ENCODE results near the gene NAB1. TPM values are rescaled to one million over a fixed set of nuclear protein-coding genes. Genes with fewer than 3 reads are reported as not detected.
"Not testable (repeated sequence)": the region's sequence is repeated elsewhere in the genome, so short reads cannot be mapped to it uniquely, and the experiment has no call there.

Gene NAB1
- 17.3 and 20.3 TPM in 2 replicates for total RNA-seq (2012; rRNA removed)

DNA sequence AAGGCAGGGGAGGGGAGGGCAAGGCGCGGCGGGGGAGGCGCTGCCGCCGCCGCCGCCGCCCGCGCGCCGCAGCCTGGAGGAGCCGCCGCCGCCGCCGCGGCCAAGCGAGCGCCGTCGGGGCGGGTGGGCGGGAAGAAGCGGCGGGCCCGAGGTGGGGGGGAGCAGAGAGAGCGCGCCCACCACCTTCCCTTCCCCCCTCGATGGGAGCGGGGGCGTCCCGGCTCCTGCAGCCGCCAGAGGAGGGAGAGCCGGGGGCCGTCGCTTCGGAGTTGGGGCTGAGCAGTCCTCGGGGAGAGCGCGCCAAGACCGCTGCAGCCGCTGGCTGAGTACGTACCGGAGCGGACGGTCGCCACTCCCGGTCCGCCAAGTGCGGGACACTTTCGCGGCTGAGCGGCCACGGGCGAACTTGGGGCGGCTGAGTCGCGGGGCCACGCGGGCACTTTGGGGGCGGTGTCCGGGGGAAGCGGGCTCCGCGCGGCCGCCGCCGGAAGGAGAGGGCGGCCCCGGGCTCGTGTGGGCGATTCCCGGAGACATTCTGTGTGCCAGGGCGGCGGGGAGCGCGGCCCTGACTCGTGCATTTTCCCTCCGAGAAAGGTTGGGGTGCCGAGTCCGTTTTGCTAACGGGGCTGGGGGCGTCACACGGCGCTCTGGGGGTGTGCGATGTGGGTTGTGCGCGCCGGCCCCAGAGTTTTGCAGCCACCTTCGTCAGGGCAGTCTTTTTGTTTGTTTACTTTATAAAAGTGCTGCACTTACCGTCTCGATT, at the start of gene NAB1:
Gene NAB1 (plus strand): TSS at position 49 of the 763 bp plus-strand sequence. CDS start 10,094 bp downstream, outside the sequence.
- Histone ChIP-seq H3K27me3 (ENCODE audit: control insufficient read depth, insufficient read depth, low read length) (no peaks in the 10 kb centered on the region), H3K9me3 (replicated peaks; ENCODE audit: low read length) (no peaks in the 10 kb centered on the region), H3K4me2 (ENCODE audit: low read length) (peak within 1 kb of the TSS; percentile 86), H3K36me3 (ENCODE audit: insufficient read depth, low read length) (no peaks in the 10 kb centered on the region), H3K4me3 (ENCODE audit: low read length) (peak within 1 kb of the TSS; percentile 74), H3K9ac (ENCODE audit: low read depth, low read length) (peak within 1 kb of the TSS; percentile 81), H3K4me1 (ENCODE audit: control insufficient read depth, insufficient read depth, low read length) (peaks cover 22% of the 10 kb centered on the region)

GRCh38 chr2:190599546-190600220, 49.2 kb upstream of the NAB1 start:
- Histone ChIP-seq H3K4me3 (ENCODE audit: low read length) (no peak overlapping the region), H3K36me3 (ENCODE audit: insufficient read depth, low read length) (no peaks in the 10 kb centered on the region), H3K4me1 (ENCODE audit: control insufficient read depth, insufficient read depth, low read length) (peaks cover 4% of the 10 kb centered on the region), H3K27me3 (ENCODE audit: control insufficient read depth, insufficient read depth, low read length) (no peaks in the 10 kb centered on the region), H3K4me2 (ENCODE audit: low read length) (no peak overlapping the region), H3K9me3 (replicated peaks; ENCODE audit: low read length) (no peaks in the 10 kb centered on the region), H3K9ac (ENCODE audit: low read depth, low read length) (no peak overlapping the region)

DNA sequence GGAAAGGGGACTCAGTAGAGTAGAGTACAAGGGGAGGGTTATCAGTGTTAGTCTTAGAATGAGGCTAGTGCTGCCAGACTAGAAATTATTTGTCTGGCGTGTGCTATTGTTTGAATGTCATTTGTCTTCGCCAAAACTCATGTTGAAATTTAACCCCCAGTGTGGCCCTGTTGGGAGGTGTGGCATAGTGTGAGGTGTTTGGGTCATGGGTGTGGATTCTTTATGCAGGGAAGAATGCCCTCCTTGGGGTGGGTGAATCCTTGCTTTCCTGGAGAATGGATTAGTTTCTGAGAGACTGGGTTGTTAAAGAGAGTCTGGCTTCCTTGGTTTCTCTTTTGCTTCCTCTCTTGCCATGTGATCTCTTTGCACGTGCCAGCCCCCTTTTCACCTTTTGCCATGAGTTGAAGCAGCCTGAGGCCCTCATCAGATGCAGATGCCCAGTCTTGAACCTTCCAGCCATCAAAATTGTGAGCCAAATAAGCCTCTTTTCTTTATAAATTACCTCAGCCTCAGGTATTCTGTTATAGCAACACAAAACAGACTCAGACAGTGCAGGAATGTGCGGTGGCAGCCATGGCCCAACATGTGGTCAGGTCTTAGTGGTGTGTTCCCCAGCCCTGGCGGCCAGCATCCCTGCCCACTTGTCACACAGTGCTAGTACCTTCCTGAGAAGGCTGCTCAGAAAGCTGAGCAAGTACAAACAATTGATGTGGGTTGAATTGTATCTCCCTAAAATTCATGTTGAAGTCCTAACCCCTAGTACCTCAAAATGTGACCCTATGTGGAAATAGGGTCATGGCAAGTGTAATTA, 48.4 kb upstream of the NAB1 start:
- Histone ChIP-seq H3K4me3 (ENCODE audit: low read length) (no peak overlapping the region), H3K9me3 (replicated peaks; ENCODE audit: low read length) (no peaks in the 10 kb centered on the region), H3K4me1 (ENCODE audit: control insufficient read depth, insufficient read depth, low read length) (peaks cover 4% of the 10 kb centered on the region), H3K4me2 (ENCODE audit: low read length) (no peak overlapping the region), H3K9ac (ENCODE audit: low read depth, low read length) (no peak overlapping the region), H3K36me3 (ENCODE audit: insufficient read depth, low read length) (no peaks in the 10 kb centered on the region), H3K27me3 (ENCODE audit: control insufficient read depth, insufficient read depth, low read length) (no peaks in the 10 kb centered on the region)

DNA sequence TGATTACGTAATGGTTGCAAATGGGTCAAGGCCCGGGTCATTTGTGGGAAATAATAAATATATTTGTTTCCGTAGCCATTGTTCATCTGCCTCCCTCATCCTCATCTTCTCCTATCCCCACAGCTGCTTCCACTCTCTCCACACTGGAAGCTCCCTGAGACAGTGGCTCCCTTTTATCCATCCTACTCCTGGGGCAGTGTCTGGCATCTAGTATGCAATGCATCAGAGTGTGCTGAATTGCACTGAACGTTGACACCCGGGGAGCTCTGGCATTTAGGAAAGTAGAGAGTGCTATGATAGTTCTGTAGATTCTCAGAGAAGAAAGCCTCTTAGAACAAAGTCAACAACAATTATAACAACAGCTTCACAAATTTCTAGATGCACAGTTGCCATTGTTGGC, 45.5 kb upstream of the NAB1 start:
- Histone ChIP-seq H3K4me1 (ENCODE audit: control insufficient read depth, insufficient read depth, low read length) (peaks cover 21% of the 10 kb centered on the region), H3K4me2 (ENCODE audit: low read length) (no peak overlapping the region), H3K4me3 (ENCODE audit: low read length) (no peak overlapping the region), H3K9ac (ENCODE audit: low read depth, low read length) (no peak overlapping the region), H3K9me3 (replicated peaks; ENCODE audit: low read length) (no peaks in the 10 kb centered on the region), H3K27me3 (ENCODE audit: control insufficient read depth, insufficient read depth, low read length) (no peaks in the 10 kb centered on the region), H3K36me3 (ENCODE audit: insufficient read depth, low read length) (no peaks in the 10 kb centered on the region)

DNA sequence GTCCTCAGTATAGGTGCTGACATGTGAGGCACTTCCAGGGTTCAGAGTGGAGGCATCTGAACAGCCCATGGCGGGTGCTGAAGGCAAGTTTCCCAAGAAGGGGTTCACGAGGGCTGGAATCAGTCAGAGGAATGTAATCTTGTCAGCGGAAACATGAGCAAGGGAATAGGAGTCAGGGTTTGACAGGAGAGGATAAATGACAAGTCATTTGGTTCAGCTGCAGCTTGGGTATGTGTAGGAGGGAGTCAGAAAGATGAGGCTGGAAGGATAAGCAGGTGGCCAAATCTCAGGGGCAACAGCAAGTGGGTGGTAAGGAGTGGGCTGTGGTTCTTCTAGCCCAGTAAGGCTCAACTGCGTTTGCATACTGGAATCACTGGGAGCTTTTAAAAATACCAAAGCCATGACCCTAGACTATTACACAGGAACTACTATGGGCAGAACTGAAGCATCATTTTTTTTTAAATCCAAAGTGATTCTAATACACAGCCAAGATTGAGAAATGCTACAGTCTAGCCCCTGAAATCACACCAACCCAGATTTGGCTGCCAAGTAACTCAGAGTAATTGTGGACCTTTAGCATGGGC, 41.8 kb upstream of the NAB1 start:
- Histone ChIP-seq H3K4me1 (ENCODE audit: control insufficient read depth, insufficient read depth, low read length) (peaks cover 17% of the 10 kb centered on the region), H3K27me3 (ENCODE audit: control insufficient read depth, insufficient read depth, low read length) (no peaks in the 10 kb centered on the region), H3K36me3 (ENCODE audit: insufficient read depth, low read length) (no peaks in the 10 kb centered on the region), H3K9ac (ENCODE audit: low read depth, low read length) (peak overlapping the region; percentile 35), H3K9me3 (replicated peaks; ENCODE audit: low read length) (no peaks in the 10 kb centered on the region), H3K4me3 (ENCODE audit: low read length) (no peak overlapping the region), H3K4me2 (ENCODE audit: low read length) (peak overlapping the region; percentile 64)

- Histone ChIP-seq H3K4me3 (ENCODE audit: low read length) (no peak overlapping the region), H3K36me3 (ENCODE audit: insufficient read depth, low read length) (no peaks in the 10 kb centered on the region), H3K27me3 (ENCODE audit: control insufficient read depth, insufficient read depth, low read length) (no peaks in the 10 kb centered on the region), H3K4me1 (ENCODE audit: control insufficient read depth, insufficient read depth, low read length) (peaks cover 17% of the 10 kb centered on the region), H3K9ac (ENCODE audit: low read depth, low read length) (peak overlapping the region; percentile 35), H3K4me2 (ENCODE audit: low read length) (peak overlapping the region; percentile 64), H3K9me3 (replicated peaks; ENCODE audit: low read length) (no peaks in the 10 kb centered on the region)
Measured at GRCh38 chr2:190607657-190608357, 41.1 kb upstream of the NAB1 start.

DNA sequence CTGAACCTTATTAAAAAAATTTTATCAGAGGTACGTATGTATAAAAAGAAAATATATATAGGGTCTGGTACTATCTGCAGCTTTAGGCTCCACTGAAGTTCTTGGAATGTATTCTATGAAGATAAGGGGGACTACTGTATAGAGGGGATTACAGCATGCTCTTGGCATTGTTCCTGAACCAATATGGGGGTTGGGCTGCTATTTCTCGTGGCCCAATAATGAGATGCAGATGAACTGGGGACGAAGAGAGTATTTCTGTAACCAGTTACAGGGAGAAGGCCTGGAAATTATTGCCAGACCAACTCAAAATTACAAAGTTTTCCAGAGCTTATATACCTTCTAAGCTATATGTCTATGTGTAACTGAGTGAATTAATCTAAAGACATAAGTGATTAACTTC, 40.0 kb upstream of the NAB1 start:
- H3K4me2 ChIP-seq (ENCODE audit: low read length); H3K9ac ChIP-seq (ENCODE audit: low read depth, low read length); H3K9me3 ChIP-seq (replicated peaks; ENCODE audit: low read length); H3K27me3 ChIP-seq (ENCODE audit: control insufficient read depth, insufficient read depth, low read length); H3K4me3 ChIP-seq (ENCODE audit: low read length); H3K36me3 ChIP-seq (ENCODE audit: insufficient read depth, low read length): not testable (repeated sequence)
- peaks cover 17% of the 10 kb centered on the region for H3K4me1 ChIP-seq (ENCODE audit: control insufficient read depth, insufficient read depth, low read length)

- H3K4me3 ChIP-seq (ENCODE audit: low read length); H3K27me3 ChIP-seq (ENCODE audit: control insufficient read depth, insufficient read depth, low read length); H3K9ac ChIP-seq (ENCODE audit: low read depth, low read length); H3K9me3 ChIP-seq (replicated peaks; ENCODE audit: low read length); H3K36me3 ChIP-seq (ENCODE audit: insufficient read depth, low read length); H3K4me2 ChIP-seq (ENCODE audit: low read length): not testable (repeated sequence)
- peaks cover 17% of the 10 kb centered on the region for H3K4me1 ChIP-seq (ENCODE audit: control insufficient read depth, insufficient read depth, low read length)
Measured at GRCh38 chr2:190609397-190609796, 39.5 kb upstream of the NAB1 start.

GRCh38 chr2:190610528-190610927, 38.4 kb upstream of the NAB1 start:
- H3K9me3 ChIP-seq (replicated peaks; ENCODE audit: low read length); H3K9ac ChIP-seq (ENCODE audit: low read depth, low read length); H3K4me2 ChIP-seq (ENCODE audit: low read length); H3K36me3 ChIP-seq (ENCODE audit: insufficient read depth, low read length); H3K27me3 ChIP-seq (ENCODE audit: control insufficient read depth, insufficient read depth, low read length); H3K4me3 ChIP-seq (ENCODE audit: low read length): not testable (repeated sequence)
- peaks cover 17% of the 10 kb centered on the region for H3K4me1 ChIP-seq (ENCODE audit: control insufficient read depth, insufficient read depth, low read length)

GRCh38 chr2:190615555-190616200, 33.2 kb upstream of the NAB1 start:
- H3K9me3 ChIP-seq (replicated peaks; ENCODE audit: low read length), result no peaks in the 10 kb centered on the region
- H3K27me3 ChIP-seq (ENCODE audit: control insufficient read depth, insufficient read depth, low read length), result no peaks in the 10 kb centered on the region
- H3K9ac ChIP-seq (ENCODE audit: low read depth, low read length), result no peak overlapping the region
- H3K4me3 ChIP-seq (ENCODE audit: low read length), result no peak overlapping the region
- no peaks in the 10 kb centered on the region for H3K4me1 ChIP-seq (ENCODE audit: control insufficient read depth, insufficient read depth, low read length)
- no peaks in the 10 kb centered on the region for H3K36me3 ChIP-seq (ENCODE audit: insufficient read depth, low read length)
- H3K4me2 ChIP-seq (ENCODE audit: low read length), result no peak overlapping the region
